K562 (cell line): ENCODE data around the gene HS3ST3B1. TPM values are rescaled to one million over a fixed set of nuclear protein-coding genes. Genes with fewer than 3 reads are reported as not detected.

Experiments used
- BCL6 ChIP-seq: fragments of 250-450 bp; sonication (Bioruptor Pico); IDR thresholded peaks from 2 replicates; pipeline ENCODE4 v1.4.0; 2020
- E2F1 ChIP-seq: sonication (generic); formaldehyde crosslinking; IDR thresholded peaks from 2 replicates; pipeline ENCODE4 v1.8.1; 2023; ENCODE audit warnings: mild to moderate bottlenecking, missing genetic modification reagents, moderate library complexity
- EHMT2 ChIP-seq: fragments of 450-650 bp; IDR thresholded peaks from 2 replicates; pipeline ENCODE4 v1.6.1; 2018; ENCODE audit warnings: antibody characterized with exemption
- EP400 ChIP-seq: fragments of 450-650 bp; IDR thresholded peaks from 2 replicates; pipeline ENCODE4 v1.6.1; 2017; ENCODE audit warnings: antibody characterized with exemption, mild to moderate bottlenecking, moderate library complexity
- ERF ChIP-seq: fragments of 450-650 bp; formaldehyde crosslinking; IDR thresholded peaks from 2 replicates; pipeline ENCODE4 v1.4.0; 2020; ENCODE audit warnings: mild to moderate bottlenecking, mixed read lengths
- HSF4 ChIP-seq: fragments of 250-450 bp; sonication (Bioruptor Pico); IDR thresholded peaks from 2 replicates; pipeline ENCODE4 v2.1.2; 2022; ENCODE audit warnings: mild to moderate bottlenecking, moderate library complexity, borderline replicate concordance
- MAX ChIP-seq: sonication (generic); formaldehyde crosslinking; IDR thresholded peaks from 2 replicates; pipeline ENCODE4 v1.9.0; 2022; ENCODE audit warnings: mild to moderate bottlenecking, missing genetic modification reagents
- MYBL2 ChIP-seq, 2 experiments: fragments of 450-650 bp in 1 of 2; sonication (generic) in 1 of 2; formaldehyde crosslinking in 1 of 2; IDR thresholded peaks; 2 replicates each; pipeline versions ENCODE4 v1.6.1 to v1.8.1; 2017 to 2022; ENCODE audit warnings: borderline replicate concordance in 1 of 2, inconsistent platforms in 1 of 2, low read depth in 1 of 2, mild to moderate bottlenecking in 1 of 2, missing genetic modification reagents in 1 of 2, moderate library complexity in 1 of 2
- PURB ChIP-seq: sonication (generic); formaldehyde crosslinking; IDR thresholded peaks from 2 replicates; pipeline ENCODE4 v1.9.0; 2021; ENCODE audit warnings: low read depth, mild to moderate bottlenecking, missing genetic modification reagents
- RBM15 ChIP-seq: fragments of 200-400 bp; formaldehyde crosslinking; IDR thresholded peaks from 2 replicates; pipeline ENCODE4 v1.6.1; 2018; ENCODE audit warnings: mild to moderate bottlenecking, low read length, moderate library complexity; ENCODE audit not compliant: insufficient read depth
- SETDB1 ChIP-seq: IDR thresholded peaks from one replicate; pipeline ENCODE4 v1.6.1; 2012; ENCODE audit warnings: low read length, control low read depth, inconsistent platforms
- SMARCB1 ChIP-seq: IDR thresholded peaks from 2 replicates; pipeline ENCODE4 v1.6.1; 2011; ENCODE audit warnings: improper control_type of control experiment, low read depth; ENCODE audit not compliant: insufficient read length
- SP2 ChIP-seq: IDR thresholded peaks from 2 replicates; pipeline ENCODE4 v1.6.1; 2011; ENCODE audit warnings: mild to moderate bottlenecking, low read depth, low read length, moderate library complexity; ENCODE audit not compliant: poor library complexity, severe bottlenecking; ENCODE audit errors: extremely low read depth
- XRCC3 ChIP-seq: fragments of 450-650 bp; IDR thresholded peaks from 2 replicates; pipeline ENCODE4 v1.6.1; 2017; ENCODE audit warnings: mild to moderate bottlenecking, moderate library complexity
- ZNF124 ChIP-seq: sonication (generic); formaldehyde crosslinking; IDR thresholded peaks from 2 replicates; pipeline ENCODE4 v1.8.1; 2022; ENCODE audit warnings: missing genetic modification reagents
- ZNF212 ChIP-seq: fragments of 450-650 bp; formaldehyde crosslinking; IDR thresholded peaks from 2 replicates; pipeline ENCODE4 v1.4.0; 2020; ENCODE audit warnings: mild to moderate bottlenecking
- ZNF3 ChIP-seq: fragments of 250-450 bp; sonication (Bioruptor Pico); IDR thresholded peaks from 2 replicates; pipeline ENCODE4 v1.5.0; 2021; ENCODE audit warnings: mild to moderate bottlenecking, moderate library complexity
- ZNF561 ChIP-seq: fragments of 450-650 bp; formaldehyde crosslinking; conservative IDR thresholded peaks from 2 replicates; pipeline ENCODE4 v1.4.0; 2020; ENCODE audit warnings: mild to moderate bottlenecking, moderate library complexity
- ZNF717 ChIP-seq: fragments of 250-450 bp; sonication (Bioruptor Pico); IDR thresholded peaks from 2 replicates; pipeline ENCODE4 v1.5.0; 2021
- polyA plus RNA-seq, 8 experiments: library from polyadenylated mRNA; depleted of rRNA in 4 of 8; stranded (reverse) in 5 of 8; unstranded in 3 of 8; fragments of >200 nt; fragmentation: Nextera tagmentation in 2 of 8; fragmentation: Illumina TruSeq in 1 of 8; extraction: Ambion mirVana in 2 of 8; extraction: Trizol in 1 of 8; gene quantifications; 2 replicates each; pipeline versions ENCODE4 v1.2.1 to v1.2.3, GENCODE V29; 2011 to 2014; ENCODE audit warnings: inconsistent platforms in 1 of 8, missing spikeins in 1 of 8
- total RNA-seq, 7 experiments: library from RNA; depleted of rRNA in 6 of 7; stranded (reverse); fragments of >200 nt in 6 of 7; fragmentation: Illumina TruSeq in 2 of 7; extraction: Trizol in 2 of 7; gene quantifications; 2 replicates each; pipeline versions ENCODE4 v1.2.1 to v1.2.3, GENCODE V29; 2011 to 2021; ENCODE audit warnings: low replicate concordance in 1 of 7
- TF ChIP-seq, protein P1 (sequence below), 3 experiments: fragments of 200-800 bp in 1 of 3; fragments of 250-450 bp in 1 of 3; fragments of 450-650 bp in 1 of 3; sonication (Bioruptor Pico) in 1 of 3; sonication (Bioruptor generic) in 1 of 3; formaldehyde crosslinking in 1 of 3; IDR thresholded peaks; 2 replicates each; pipeline versions ENCODE4 v1.6.1 to v1.8.0; 2016 to 2022; ENCODE audit warnings: mild to moderate bottlenecking in 2 of 3, missing genetic modification characterization in 2 of 3, missing compliant biosample characterization in 1 of 3, moderate library complexity in 1 of 3
- TF ChIP-seq, protein P2 (sequence below): fragments of 250-450 bp; sonication (Bioruptor Pico); IDR thresholded peaks from 2 replicates; pipeline ENCODE4 v1.8.0; 2021; ENCODE audit warnings: moderate library complexity, mild to moderate bottlenecking, inconsistent platforms
- TF ChIP-seq, protein P3 (sequence below): sonication (generic); formaldehyde crosslinking; IDR thresholded peaks from 2 replicates; pipeline ENCODE4 v1.5.0; 2020; ENCODE audit warnings: missing genetic modification reagents

HS3ST3B1 gene
- total and polyA plus RNA-seq, 9 of the 15 experiments (the other 6 are each of a cell fraction or from before 2014, with no cell fraction given), result 1.9 to 12.9 (median 3.7) TPM

DNA sequence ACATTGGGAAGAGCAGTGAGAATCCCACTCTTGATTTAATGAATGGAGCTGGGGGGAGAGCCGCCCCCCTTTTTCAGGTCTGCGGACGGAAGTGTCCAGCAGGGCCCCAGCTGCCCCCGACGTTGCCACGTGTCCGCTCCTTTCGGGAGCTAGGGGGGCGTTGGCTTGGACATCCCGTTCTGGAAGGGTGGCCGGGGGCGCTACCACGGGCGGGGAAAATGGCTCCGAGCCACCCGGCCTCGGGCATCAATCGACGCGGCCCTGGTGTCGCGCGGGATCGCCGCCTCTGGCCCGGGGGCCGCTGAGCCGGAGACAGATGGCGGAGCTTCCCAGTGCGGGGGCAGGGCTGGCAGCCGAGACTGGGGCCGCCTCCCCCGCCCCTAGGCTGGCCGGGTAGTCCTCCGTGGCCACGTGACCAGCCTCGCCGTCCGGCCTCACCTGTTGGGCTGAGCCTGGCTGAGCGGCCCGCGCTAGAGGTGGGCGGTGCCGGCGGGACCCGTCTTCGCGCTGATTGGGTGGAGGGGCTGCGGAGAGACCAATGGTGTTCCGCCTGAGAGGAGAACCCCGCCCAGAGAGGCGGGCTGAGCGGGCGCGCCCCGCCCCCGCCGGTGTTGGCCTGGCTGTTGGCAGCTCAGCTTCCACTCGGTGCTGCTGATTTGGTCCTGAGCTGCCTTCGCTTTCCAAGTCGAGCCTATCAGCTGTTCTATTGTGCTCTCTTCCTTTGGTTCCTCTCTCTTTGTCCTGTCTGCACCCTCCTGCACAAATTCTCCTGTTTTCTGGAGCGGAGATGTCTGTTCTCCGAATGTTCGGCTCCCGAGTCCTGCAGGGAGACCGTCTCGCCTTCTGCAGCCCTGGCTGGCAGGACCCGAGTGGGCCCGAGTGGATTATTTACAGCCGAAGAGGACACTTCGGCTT is 8.3 kb downstream of the HS3ST3B1 start (continued):
- peak; percentile 41 for TF ChIP-seq SP2
- TF ChIP-seq ERF (CRISPR knock-in tag), result no peak
- TF ChIP-seq HSF4 (CRISPR knock-in tag), result no peak
- TF ChIP-seq EP400, result peak; percentile 97
- no peak for TF ChIP-seq XRCC3
- TF ChIP-seq, protein P1, sequence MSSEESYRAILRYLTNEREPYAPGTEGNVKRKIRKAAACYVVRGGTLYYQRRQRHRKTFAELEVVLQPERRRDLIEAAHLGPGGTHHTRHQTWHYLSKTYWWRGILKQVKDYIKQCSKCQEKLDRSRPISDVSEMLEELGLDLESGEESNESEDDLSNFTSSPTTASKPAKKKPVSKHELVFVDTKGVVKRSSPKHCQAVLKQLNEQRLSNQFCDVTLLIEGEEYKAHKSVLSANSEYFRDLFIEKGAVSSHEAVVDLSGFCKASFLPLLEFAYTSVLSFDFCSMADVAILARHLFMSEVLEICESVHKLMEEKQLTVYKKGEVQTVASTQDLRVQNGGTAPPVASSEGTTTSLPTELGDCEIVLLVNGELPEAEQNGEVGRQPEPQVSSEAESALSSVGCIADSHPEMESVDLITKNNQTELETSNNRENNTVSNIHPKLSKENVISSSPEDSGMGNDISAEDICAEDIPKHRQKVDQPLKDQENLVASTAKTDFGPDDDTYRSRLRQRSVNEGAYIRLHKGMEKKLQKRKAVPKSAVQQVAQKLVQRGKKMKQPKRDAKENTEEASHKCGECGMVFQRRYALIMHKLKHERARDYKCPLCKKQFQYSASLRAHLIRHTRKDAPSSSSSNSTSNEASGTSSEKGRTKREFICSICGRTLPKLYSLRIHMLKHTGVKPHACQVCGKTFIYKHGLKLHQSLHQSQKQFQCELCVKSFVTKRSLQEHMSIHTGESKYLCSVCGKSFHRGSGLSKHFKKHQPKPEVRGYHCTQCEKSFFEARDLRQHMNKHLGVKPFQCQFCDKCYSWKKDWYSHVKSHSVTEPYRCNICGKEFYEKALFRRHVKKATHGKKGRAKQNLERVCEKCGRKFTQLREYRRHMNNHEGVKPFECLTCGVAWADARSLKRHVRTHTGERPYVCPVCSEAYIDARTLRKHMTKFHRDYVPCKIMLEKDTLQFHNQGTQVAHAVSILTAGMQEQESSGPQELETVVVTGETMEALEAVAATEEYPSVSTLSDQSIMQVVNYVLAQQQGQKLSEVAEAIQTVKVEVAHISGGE (CRISPR knock-in tag; IDR thresholded peaks at IDR 0.05), result no peak
- no peak for TF ChIP-seq BCL6 (CRISPR knock-in tag)
- TF ChIP-seq MYBL2 (IDR thresholded peaks at IDR 0.05; ENCODE audit: low read depth), result no peak
- TF ChIP-seq MYBL2 (CRISPR knock-in tag; IDR thresholded peaks at IDR 0.05; ENCODE audit: borderline replicate concordance), result no peak
- TF ChIP-seq ZNF124 (CRISPR knock-in tag), result no peak
- TF ChIP-seq, protein P2, sequence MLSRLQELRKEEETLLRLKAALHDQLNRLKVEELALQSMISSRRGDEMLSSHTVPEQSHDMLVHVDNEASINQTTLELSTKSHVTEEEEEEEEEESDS, result no peak
- TF ChIP-seq SETDB1, result no peak
- no peak for TF ChIP-seq SMARCB1
- peak; percentile 93 for TF ChIP-seq MAX (CRISPR knock-in tag)
- no peak for TF ChIP-seq RBM15
- TF ChIP-seq, protein P3, sequence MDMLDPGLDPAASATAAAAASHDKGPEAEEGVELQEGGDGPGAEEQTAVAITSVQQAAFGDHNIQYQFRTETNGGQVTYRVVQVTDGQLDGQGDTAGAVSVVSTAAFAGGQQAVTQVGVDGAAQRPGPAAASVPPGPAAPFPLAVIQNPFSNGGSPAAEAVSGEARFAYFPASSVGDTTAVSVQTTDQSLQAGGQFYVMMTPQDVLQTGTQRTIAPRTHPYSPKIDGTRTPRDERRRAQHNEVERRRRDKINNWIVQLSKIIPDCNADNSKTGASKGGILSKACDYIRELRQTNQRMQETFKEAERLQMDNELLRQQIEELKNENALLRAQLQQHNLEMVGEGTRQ, result peak; percentile 96
- no peak for TF ChIP-seq EHMT2
- TF ChIP-seq E2F1 (CRISPR knock-in tag), result no peak
- no peak for TF ChIP-seq ZNF561 (CRISPR knock-in tag)
- TF ChIP-seq ZNF212 (CRISPR knock-in tag), result no peak
- no peak for TF ChIP-seq ZNF3 (CRISPR knock-in tag)
- no peak for TF ChIP-seq PURB (CRISPR knock-in tag)
- TF ChIP-seq ZNF717 (CRISPR knock-in tag), result no peak
